NCI-H2196 treated with DMSO at 0.1 percent for 48 hours (cell line): ENCODE measurements around the gene FEN1.

Source experiments
- DNase-seq: peaks from one replicate; lab custom pipeline; 2025; ENCODE audit not compliant: unreplicated experiment; lab: John Stamatoyannopoulos, UW

FEN1 gene

DNA sequence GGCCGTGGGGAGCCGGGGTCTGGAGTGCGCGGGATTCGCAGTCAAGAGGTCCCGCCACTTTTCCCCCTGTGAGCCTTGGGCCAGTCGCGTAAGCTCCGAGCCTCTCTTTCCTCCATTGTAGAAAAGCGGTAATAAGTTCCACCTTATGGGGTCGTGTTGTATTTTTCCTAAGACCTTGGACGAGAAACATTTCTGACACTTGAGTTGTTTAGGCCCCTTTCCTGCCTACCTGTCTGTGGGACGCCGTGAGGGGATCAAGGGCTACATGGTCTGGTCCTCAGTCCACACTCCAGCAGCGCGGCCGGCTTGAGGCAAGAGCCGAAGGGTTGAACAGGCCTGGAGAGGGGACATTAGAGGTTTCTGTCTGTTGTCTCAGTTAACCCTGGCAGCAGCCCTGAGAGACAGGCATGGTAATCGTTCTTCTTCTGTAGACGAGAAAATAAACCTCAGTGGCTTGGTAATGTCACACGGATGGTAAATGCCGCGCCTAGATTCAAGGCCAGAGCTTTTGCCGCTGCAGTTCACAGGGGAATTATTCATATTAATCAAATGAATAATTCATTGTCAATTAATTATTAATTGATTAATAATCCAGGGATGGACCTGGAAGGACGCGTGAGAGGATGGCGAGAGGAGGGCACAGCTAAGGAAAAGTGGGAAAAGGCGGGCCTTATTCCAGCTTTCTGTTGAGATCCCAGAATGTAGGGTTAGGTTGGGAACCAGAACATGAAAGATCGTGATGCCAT is 545 bp downstream of the FEN1 start:
- DNase-seq, result no peak

DNA sequence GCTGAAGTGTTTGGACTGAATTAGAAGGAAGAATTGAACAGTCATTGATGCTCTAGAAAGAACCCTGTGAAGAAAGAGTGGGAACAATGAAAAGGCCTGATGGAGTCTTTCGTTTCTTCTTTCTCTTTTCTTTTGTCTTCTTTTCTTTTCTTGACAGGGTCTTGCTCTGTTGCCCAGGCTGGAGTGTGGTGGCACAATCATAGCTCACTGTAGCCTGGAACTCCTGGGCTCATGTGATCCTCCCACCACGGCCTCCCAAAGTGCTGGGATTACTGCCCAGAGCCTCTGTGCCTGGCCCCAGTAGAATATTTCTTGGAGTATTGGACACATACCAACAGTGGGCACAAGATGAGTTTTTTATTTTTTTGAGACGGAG is 1.1 kb downstream of the FEN1 start:
- no peak for DNase-seq

DNA sequence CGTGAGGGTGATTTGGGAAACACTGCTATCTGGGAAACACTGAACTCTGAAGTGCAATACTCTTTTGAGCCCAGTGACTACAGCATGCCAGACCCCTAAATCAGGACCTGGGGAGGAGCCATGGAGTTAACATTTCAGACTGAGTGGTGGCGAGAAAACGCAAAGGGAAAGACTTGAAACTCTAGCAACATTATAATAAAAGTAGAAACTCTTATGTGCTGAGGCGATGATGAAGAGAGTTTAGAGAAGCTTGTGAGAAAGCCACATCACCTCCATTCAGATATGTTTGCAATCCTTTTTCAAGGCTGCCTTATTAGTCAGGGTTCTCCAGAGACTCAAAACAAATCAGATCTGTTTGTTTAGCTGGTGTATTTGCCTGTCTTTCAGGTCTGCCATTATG is 1.9 kb downstream of the FEN1 start:
- no peak for DNase-seq

DNA sequence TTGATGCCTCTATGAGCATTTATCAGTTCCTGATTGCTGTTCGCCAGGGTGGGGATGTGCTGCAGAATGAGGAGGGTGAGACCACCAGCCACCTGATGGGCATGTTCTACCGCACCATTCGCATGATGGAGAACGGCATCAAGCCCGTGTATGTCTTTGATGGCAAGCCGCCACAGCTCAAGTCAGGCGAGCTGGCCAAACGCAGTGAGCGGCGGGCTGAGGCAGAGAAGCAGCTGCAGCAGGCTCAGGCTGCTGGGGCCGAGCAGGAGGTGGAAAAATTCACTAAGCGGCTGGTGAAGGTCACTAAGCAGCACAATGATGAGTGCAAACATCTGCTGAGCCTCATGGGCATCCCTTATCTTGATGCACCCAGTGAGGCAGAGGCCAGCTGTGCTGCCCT is 2.7 kb downstream of the FEN1 start:
- no peak for DNase-seq

DNA sequence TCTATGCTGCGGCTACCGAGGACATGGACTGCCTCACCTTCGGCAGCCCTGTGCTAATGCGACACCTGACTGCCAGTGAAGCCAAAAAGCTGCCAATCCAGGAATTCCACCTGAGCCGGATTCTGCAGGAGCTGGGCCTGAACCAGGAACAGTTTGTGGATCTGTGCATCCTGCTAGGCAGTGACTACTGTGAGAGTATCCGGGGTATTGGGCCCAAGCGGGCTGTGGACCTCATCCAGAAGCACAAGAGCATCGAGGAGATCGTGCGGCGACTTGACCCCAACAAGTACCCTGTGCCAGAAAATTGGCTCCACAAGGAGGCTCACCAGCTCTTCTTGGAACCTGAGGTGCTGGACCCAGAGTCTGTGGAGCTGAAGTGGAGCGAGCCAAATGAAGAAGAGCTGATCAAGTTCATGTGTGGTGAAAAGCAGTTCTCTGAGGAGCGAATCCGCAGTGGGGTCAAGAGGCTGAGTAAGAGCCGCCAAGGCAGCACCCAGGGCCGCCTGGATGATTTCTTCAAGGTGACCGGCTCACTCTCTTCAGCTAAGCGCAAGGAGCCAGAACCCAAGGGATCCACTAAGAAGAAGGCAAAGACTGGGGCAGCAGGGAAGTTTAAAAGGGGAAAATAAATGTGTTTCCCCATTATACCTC is 3.3 kb downstream of the FEN1 start:
- no peak for DNase-seq

DNA sequence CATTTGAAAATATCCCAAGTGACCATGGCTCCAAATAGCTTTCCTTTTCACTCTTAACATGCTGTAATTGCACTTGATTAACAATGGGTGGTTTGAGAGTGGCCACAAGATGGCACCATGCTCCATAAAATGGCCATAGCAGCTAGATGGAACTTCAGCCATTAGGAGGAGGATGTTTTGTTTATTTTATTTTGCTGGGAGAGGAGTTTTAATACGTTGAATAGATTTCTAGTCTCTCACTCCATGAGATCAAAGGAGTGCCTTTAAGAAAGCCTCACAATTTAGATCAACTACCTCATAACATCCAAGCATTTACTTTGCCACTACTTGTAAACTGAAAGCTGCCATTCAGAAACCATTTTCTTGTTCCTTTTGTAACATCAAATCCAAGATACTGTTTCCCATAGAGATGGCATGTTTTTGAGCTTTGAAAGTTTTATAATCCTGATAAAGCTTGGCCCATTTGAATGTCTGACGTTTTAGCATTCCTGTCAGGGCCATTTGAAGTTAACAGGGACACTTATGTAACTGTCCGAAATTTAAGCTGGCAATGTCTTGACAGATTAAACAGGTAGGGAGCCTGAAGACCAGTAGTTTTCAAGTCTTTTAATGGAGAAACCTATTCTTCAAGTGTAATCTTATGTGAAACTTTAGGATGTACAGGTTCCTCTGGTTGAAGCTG is 4.7 kb downstream of the FEN1 start:
- DNase-seq, result peak; percentile 62

DNA sequence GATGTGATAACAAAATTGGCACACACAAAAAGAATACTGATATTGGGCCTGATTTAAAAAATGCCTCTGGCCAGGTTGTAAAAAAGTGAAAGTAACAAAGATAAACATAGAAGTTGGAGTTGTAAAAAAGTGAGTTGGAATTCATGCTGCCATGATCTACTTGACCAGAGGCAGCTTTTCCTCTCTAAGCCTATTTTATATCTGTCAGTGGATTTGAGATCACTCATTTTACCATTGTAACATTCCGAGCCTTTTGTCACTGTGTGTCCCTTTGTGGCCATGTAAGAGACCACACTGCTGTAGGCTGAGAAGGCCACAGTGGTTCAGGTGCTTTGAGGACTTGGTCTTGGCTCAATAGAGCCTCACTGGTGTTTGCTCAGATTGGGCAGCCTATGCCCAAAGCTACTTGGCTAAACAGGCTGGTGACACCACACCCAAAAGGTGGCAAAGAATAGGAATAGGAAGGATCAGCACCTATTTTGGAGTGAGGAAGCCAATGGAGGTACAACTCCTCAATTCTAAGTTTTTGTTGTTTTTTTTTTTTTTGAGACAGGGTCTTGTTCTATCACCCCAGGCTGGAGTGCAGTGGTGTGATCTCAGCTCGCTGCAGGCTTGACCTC is 7.1 kb downstream of the FEN1 start:
- no peak for DNase-seq

DNA sequence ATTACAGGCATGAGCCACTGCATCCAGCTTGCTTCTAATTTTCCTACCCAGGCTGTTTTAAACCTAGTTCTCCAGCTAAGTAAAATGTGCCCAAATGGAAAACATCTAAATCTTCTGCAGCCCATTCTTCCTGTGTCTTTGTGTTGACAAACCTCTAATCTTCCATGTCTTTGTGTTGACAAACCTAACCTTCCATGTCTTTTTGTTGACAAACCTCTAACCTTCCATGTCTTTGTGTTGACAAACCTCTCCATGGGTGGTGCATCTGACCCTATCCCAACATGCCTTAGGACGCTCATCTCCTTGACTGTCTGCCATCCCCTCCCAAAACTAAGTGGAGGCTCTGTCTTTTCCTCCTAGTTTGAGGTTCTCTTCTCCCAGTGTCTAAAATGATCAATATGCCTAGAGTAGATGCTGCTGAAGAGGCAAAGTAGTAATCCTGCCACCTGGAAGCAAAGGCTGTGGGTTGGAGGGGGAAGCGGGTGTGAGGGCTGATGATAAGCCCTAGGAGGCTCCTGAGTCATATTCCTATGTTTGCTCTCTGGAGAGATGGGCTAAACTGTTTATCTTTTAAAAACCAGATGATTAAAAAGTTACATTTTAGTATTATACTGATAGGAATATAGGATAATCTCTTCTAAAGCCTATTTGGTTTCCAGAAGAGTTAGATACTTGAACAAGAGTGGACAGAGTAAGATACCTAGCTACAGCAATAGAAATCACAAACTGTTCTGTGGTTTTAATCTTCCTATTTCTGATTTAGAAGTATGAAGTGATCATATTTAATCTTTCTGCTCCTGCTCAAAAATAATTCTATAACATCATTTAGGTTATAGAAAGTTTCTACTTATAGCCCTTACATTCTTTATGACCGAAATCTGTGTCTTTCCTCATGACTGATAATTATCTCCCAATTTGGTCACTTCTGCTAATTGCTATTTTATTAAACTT is 7.9 kb downstream of the FEN1 start:
- no peak for DNase-seq

DNA sequence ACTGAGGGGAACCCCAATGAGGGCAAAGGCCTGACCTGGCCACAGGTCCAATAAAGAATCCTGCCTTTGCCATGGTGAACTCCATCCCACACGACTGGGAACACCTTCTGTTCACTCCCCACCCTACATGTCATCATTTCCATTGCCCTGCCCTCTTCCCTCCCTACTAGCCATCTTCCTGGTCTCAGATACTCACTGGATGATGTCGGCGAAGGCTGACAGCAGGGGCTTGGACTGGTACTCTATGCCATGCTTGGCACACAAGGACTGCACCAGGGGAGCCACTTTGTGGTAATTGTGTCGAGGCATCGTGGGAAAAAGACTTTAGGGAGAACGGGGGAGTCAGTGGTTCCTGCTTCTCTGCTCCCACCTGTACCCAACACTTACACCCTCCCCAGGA is 9.9 kb downstream of the FEN1 start:
- DNase-seq, result no peak

DNA sequence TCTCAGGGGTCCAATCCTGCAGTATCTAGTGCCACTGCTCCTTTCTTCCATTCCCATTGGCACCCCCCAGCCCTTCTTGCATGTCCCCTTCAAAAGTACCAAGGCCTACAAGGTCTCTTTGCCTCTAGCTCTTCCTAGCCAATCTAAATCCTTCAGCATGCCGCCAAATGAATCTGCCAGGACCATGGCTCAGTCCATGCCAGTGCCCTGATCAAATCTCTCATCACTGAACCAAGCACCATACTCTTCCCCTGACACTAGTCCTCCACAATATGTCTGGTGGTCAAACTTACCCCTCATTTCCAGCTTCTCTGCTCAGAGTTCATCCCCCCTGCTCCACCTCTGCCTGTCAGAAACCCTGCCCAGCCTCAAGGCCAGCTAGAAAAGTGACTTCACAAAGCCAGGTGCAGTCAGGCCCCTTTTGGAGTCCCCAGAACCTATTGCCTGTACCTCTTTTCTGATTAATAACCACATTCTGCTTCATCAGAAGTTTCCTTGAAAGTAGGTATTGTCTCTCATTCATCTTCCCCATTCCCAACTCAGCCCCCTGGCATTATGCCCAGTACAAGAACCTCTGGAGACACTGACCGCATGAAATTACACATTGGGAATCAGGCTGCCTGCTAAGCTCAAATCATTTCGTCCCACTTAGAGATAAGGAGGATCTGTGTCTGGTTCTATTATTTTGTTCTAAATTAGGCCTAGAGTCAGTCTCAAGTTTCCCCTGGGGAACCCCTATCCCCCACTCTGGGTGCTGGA is 11.4 kb downstream of the FEN1 start:
- no peak for DNase-seq

DNA sequence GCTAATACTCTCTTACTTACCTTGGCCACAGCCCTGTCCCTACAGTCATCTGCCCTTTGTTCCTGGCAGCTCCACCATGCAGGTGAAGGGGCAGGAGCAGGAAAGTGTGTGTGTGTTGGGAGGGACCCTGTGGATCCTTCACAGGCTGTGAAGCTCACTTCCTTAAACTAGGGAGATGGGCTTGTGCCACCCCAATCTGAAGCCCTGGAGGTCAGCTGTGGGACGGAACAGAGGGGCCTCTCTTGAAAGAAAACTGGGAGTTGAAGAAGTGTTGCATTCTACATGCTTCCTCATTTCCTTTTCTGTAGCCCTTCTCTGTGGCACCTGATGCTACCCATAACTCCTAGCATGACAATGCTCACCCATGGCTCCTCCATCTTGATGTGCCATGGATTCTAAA is 12.4 kb downstream of the FEN1 start:
- no peak for DNase-seq

DNA sequence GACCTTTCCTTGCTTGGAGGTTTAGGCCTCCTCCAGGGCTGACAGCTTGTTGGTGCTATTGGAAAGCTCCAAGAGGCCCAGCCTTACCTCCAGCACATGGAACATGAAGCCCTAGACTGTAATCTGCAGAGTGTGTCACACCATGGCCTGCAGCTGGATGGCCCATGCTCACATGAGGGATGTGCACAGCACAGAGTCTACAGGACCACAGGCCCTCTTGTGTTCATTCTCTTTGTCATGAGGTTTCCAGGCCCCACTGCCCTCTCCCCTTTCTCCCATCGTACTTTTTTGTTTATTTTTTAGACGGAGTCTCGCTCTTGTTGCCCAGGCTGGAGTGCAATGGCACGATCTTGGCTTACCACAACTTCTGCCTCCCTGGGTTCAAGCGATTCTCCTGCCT is 14.1 kb downstream of the FEN1 start:
- no peak for DNase-seq

DNA sequence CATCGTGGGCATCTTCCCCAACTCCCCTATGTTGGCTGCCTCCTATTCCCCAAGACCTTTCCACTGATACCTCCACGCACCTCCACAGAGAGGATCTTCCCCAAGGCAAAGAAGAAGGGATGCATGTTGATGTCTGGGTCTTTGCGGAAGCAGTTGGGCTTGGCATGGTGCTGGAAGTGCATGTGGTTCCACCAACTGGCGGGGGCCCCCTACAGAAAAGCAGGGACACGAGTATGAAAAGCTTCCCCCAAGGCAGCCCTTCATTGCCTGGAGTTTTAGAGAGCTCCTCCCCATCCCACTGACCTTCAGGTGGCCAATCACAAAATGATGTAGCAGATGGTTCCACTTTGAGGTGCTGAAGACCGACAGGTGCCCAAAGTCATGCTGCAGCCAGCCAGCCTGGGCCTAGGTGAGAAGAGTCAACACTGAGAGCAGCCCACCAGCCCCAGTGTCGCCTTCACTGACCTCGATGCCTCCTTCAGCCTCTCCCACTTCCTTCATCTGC is 18.0 kb downstream of the FEN1 start:
- DNase-seq, result no peak

DNA sequence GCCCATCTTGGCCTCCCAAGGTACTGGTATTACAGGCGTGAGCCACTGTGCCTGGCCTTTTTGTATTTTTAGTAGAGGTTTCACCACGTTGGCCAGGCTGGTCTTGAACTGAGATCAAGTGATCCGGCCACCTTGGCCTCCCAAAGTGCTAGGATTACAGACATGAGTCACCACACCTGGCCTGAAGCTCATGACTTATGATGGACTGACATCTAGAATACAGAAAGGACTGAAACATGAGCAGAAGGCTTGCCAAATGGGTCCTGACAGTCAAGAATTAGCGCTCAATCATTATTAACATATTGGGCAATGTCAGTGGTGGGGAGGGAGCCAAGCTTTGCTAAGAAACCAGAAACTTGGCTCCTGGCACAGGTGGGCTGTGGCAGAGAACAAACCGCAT is 19.1 kb downstream of the FEN1 start:
- DNase-seq, result no peak

DNA sequence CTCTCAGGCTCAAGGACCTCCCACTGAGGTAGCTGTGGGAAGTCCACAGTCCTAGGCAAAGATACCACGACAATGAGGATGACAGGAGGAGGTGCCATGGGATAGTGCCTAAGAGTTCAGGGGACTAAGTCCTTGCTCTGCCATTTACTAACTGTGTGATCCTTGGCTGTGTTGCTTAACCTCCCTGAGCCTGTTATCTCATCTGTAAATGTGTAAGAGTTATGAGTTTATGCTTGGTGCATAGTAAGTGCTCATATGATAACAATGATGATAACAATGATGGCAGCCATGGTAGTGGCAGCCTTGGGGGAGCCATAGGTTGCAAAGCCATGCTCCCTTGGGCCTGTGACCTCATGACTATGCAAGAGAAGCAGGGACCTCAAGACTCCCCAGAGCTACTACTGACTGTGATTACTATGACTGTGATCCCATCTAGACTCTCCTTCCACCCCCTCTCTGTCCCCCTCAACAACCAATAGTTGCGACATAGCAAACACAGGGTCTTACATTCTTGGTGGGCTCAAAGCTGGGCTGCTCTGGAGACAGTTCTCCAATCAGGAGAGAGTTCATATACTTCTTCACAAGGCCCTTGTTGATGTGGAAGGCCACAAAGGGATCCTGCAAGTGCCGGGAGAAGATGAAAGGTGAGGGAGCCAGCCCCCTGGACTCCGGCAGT is 20.2 kb downstream of the FEN1 start:
- no peak for DNase-seq

DNA sequence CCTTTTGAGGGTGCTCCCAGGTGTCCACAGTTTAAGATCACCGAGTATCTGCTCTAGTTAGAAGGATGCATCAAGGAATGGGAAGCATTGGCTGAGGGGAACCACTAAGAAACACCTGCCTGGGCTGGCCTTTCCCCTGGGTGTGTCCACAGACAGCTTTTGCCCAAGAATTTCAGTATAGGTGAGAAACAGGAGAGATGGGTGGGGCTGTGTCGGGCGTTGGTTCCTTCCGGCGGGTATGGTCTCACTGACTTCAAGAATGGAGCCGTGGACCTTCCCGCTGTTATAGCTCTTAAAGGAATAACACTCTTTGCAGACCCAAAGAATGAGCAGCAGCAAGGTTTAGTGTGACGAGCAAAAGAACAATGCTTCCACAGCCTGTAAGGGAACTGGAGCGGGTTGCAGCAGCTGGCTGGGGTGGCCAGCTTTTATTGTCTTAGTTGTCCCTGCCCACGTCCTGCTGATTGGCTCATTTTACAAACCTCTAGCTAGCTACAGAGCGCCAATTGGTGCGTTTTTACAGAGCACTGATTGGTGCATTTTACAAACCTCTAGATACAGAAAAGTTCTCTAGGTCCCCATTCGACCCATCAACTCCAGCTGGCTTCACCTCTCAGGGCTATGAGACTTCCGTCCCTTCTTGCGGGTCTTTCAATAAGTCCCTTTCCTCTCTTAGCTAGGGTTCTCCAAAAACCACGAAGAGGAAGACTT is 21.7 kb downstream of the FEN1 start:
- DNase-seq, result peak; percentile 44

DNA sequence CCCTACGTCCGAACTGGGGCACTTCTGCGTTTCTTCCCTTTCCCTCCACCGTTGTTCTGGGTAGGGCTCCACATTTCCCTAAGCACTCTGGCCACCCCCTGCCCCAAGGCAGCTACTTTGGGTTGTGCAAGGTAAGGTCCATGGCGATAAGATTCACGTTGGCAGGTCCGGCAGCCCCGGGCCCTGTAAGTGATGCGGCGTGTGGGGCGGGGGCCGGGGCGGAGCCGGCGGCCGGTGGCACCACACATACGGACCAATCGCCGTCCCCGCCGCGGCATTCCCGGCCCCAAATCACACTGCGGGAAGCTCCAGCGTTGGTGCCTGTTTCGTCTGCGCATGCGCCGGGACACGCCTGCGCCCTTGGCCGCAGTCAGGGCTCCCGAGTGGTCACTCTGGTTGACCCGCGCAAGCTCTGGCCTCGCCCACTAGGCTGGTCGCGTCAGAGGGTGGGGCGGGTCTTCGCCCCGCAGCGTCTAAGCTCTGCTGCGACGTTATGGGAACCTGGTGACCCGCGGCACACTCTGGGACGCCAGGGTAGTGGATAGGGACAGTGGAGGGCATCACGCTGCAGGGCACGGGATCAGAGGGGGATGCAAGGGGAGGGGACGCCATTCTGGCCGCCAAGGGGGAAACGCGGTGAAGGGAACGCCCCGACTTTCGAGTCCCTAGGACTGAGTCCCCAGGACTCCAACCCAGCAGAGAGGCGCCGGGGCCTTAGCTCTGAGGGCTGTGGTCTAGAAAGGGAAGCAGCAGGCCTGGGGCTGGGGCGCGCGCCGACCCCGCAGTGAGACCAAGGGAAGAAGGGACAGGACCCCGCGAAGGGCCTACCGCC is 22.5 kb downstream of the FEN1 start:
- peak; percentile 93 for DNase-seq
